ENCODE measurements around the gene PPP2R3C. TPM values are rescaled to one million over a fixed set of nuclear protein-coding genes. Genes with fewer than 3 reads are reported as not detected.
"Not testable (repeated sequence)": the region's sequence is repeated elsewhere in the genome, so short reads cannot be mapped to it uniquely, and the experiment has no call there.

Gene PPP2R3C
- total RNA-seq, 2 experiments from 2014 or later: 34.9 to 37.6 TPM

- no peak for TF ChIP-seq CTCF (IDR thresholded peaks at IDR 0.05)
- DNase-seq (no peak), ATAC-seq (ENCODE audit: poor library complexity) (no peak)
- Histone ChIP-seq H3K36me3 (ENCODE audit: insufficient read depth, low read length) (peaks cover 16% of the 10 kb centered on the region), H3K4me3 (ENCODE audit: low read length) (no peak overlapping the region), H3K27me3 (ENCODE audit: control insufficient read depth in 1 of 2, insufficient read depth in 2 of 2, low read length in 2 of 2) (no peaks in the 10 kb centered on the region), H3K4me1 (ENCODE audit: insufficient read depth, low read length) (no peaks in the 10 kb centered on the region), H3K9me3 (ENCODE audit: control insufficient read depth in 1 of 2, insufficient read depth in 1 of 2, low read length in 2 of 2) (no peaks in the 10 kb centered on the region), H3K27ac (ENCODE audit: low read depth in 1 of 2, low read length in 2 of 2) (no peak overlapping the region)
- H3K27ac Mint-ChIP-seq: no peak overlapping the region
- H3K4me3 Mint-ChIP-seq: no peak overlapping the region
- peaks cover 3% of the 10 kb centered on the region for H3K4me1 Mint-ChIP-seq (ENCODE audit: low read depth)
- no peaks in the 10 kb centered on the region for H3K27me3 Mint-ChIP-seq
- intact Hi-C loops (cut with DNase I, micrococcal nuclease): no loop called here
- CTCF ChIA-PET: no interaction called here
- H3K9me3 Mint-ChIP-seq: no peaks in the 10 kb centered on the region
- peaks cover 69% of the 10 kb centered on the region for H3K36me3 Mint-ChIP-seq (ENCODE audit: low read depth)
- POLR2A ChIA-PET: interaction anchor here (0.7 kb wide), 1 partner anchor 86 kb away, joined by 3 read pairs; no protein-coding TSS in a partner anchor
These were observed 53.4 kb downstream of the PPP2R3C start for GRCh38 chr14:35068238-35069012.

GRCh38 chr14:35065731-35066130 is 56.1 kb downstream of the PPP2R3C start:
- CTCF ChIA-PET: interaction anchor here (0.6 kb wide), 1 partner anchor 14 kb away, joined by 3 read pairs; no protein-coding TSS in a partner anchor
- H3K27ac Mint-ChIP-seq; H3K27me3 ChIP-seq (ENCODE audit: control insufficient read depth in 1 of 2, insufficient read depth in 2 of 2, low read length in 2 of 2); intact Hi-C loops (cut with DNase I, micrococcal nuclease); H3K27ac ChIP-seq (ENCODE audit: low read depth in 1 of 2, low read length in 2 of 2); H3K4me3 Mint-ChIP-seq; POLR2A ChIA-PET; H3K4me3 ChIP-seq (ENCODE audit: low read length); DNase-seq; H3K4me1 Mint-ChIP-seq (ENCODE audit: low read depth); ATAC-seq (ENCODE audit: poor library complexity); H3K9me3 ChIP-seq (ENCODE audit: control insufficient read depth in 1 of 2, insufficient read depth in 1 of 2, low read length in 2 of 2); H3K27me3 Mint-ChIP-seq; H3K4me1 ChIP-seq (ENCODE audit: insufficient read depth, low read length); H3K9me3 Mint-ChIP-seq: not testable (repeated sequence)
- H3K36me3 ChIP-seq (ENCODE audit: insufficient read depth, low read length): peaks cover 29% of the 10 kb centered on the region
- H3K36me3 Mint-ChIP-seq (ENCODE audit: low read depth): peaks cover 61% of the 10 kb centered on the region

- H3K9me3 ChIP-seq (ENCODE audit: control insufficient read depth in 1 of 2, insufficient read depth in 1 of 2, low read length in 2 of 2); H3K4me3 ChIP-seq (ENCODE audit: low read length); H3K9me3 Mint-ChIP-seq; H3K27me3 ChIP-seq (ENCODE audit: control insufficient read depth in 1 of 2, insufficient read depth in 2 of 2, low read length in 2 of 2); H3K27ac ChIP-seq (ENCODE audit: low read depth in 1 of 2, low read length in 2 of 2); ATAC-seq (ENCODE audit: poor library complexity); H3K4me1 ChIP-seq (ENCODE audit: insufficient read depth, low read length); H3K4me3 Mint-ChIP-seq; POLR2A ChIA-PET; H3K27me3 Mint-ChIP-seq; intact Hi-C loops (cut with DNase I, micrococcal nuclease); H3K27ac Mint-ChIP-seq; DNase-seq: not testable (repeated sequence)
- Mint-ChIP-seq H3K4me1 (ENCODE audit: low read depth) (peaks cover 13% of the 10 kb centered on the region), H3K36me3 (ENCODE audit: low read depth) (peaks cover 65% of the 10 kb centered on the region)
- CTCF ChIA-PET: interaction anchor here (0.7 to 1.5 kb wide), 2 partner anchors 19 to 339 kb away, joined by 3 read pairs; no protein-coding TSS in a partner anchor
- peaks cover 38% of the 10 kb centered on the region for H3K36me3 ChIP-seq (ENCODE audit: insufficient read depth, low read length)
These were observed 60.5 kb downstream of the PPP2R3C start for GRCh38 chr14:35061113-35061791.

GRCh38 chr14:35052637-35053036 is 69.2 kb downstream of the PPP2R3C start:
- H3K9me3 ChIP-seq (ENCODE audit: control insufficient read depth in 1 of 2, insufficient read depth in 1 of 2, low read length in 2 of 2): no peaks in the 10 kb centered on the region
- H3K36me3 Mint-ChIP-seq (ENCODE audit: low read depth): peaks cover 76% of the 10 kb centered on the region
- intact Hi-C loops (cut with DNase I, micrococcal nuclease): no loop called here

More at GRCh38 chr14:35052637-35053036, 69.2 kb downstream of the PPP2R3C start:
- H3K4me3 Mint-ChIP-seq: no peak overlapping the region
- H3K4me1 Mint-ChIP-seq (ENCODE audit: low read depth): peaks cover 20% of the 10 kb centered on the region
- POLR2A ChIA-PET: no interaction called here
- H3K27ac Mint-ChIP-seq: no peak overlapping the region
- H3K9me3 Mint-ChIP-seq: no peaks in the 10 kb centered on the region
- Histone ChIP-seq H3K27me3 (ENCODE audit: control insufficient read depth in 1 of 2, insufficient read depth in 2 of 2, low read length in 2 of 2) (no peaks in the 10 kb centered on the region), H3K36me3 (ENCODE audit: insufficient read depth, low read length) (peaks cover 35% of the 10 kb centered on the region), H3K27ac (ENCODE audit: low read depth in 1 of 2, low read length in 2 of 2) (no peak overlapping the region), H3K4me1 (ENCODE audit: insufficient read depth, low read length) (peaks cover under 1% of the 10 kb centered on the region), H3K4me3 (ENCODE audit: low read length) (no peak overlapping the region)
- CTCF ChIA-PET: no interaction called here
- H3K27me3 Mint-ChIP-seq: no peaks in the 10 kb centered on the region
- TF ChIP-seq CTCF (IDR thresholded peaks at IDR 0.05): no peak
- DNase-seq: no peak
- no peak for ATAC-seq (ENCODE audit: poor library complexity)

All from CD4-positive, alpha-beta T cell (primary cell).